Activated CD8-positive, alpha-beta T cell treated with anti-CD3 and anti-CD28 coated beads for 36 hours (primary cell): ENCODE data around the gene OR10K1. TPM values are rescaled to one million over a fixed set of nuclear protein-coding genes. Genes with fewer than 3 reads are reported as not detected.

ENCODE experiments used
- ATAC-seq: fragments of 200-7000 bp; cut with Tn5 transposase; one replicate; pipeline ENCODE4 v1.10.0; 2021; ENCODE audit warnings: mild to moderate bottlenecking, moderate library complexity
- CTCF ChIA-PET: fragments of 350-600 bp; sonication (Branson Sonifier 250); formaldehyde crosslinking; loops from one replicate; lab custom pipeline; 2021; ENCODE audit warnings: antibody characterized with exemption; lab: Charles Lee
- POLR2A ChIA-PET: fragments of 350-600 bp; sonication (Branson Sonifier 250); formaldehyde crosslinking; loops from one replicate; lab custom pipeline; 2021; ENCODE audit warnings: antibody characterized with exemption; lab: Charles Lee
- DNase-seq: peaks from one replicate; pipeline ENCODE4 v3.0.0-alpha.2; 2020
- H3K27ac Mint-ChIP-seq: one replicate; pipeline ENCODE4 v1.8.0; 2021; ENCODE audit warnings: mild to moderate bottlenecking, mixed read lengths
- H3K27me3 Mint-ChIP-seq: one replicate; pipeline ENCODE4 v1.8.0; 2021; ENCODE audit warnings: mixed read lengths
- H3K36me3 Mint-ChIP-seq: one replicate; pipeline ENCODE4 v1.8.0; 2021; ENCODE audit warnings: low read depth, mixed read lengths
- H3K4me1 Mint-ChIP-seq: one replicate; pipeline ENCODE4 v1.8.0; 2021; ENCODE audit warnings: low read depth, mixed read lengths
- H3K4me3 Mint-ChIP-seq: one replicate; pipeline ENCODE4 v1.8.0; 2021; ENCODE audit warnings: mild to moderate bottlenecking, moderate library complexity, mixed read lengths
- H3K9me3 Mint-ChIP-seq: one replicate; pipeline ENCODE4 v1.8.0; 2021; ENCODE audit warnings: mixed read lengths
- CTCF ChIP-seq: fragments of 200-600 bp; IDR thresholded peaks from one replicate; pipeline ENCODE4 v1.8.0; 2022; ENCODE audit warnings: antibody characterized with exemption, mild to moderate bottlenecking
- intact Hi-C: fragments of 100-400 bp; cut with micrococcal nuclease; formaldehyde crosslinking; loops from one replicate; pipeline ENCODE4 v1.10.0; 2022
- total RNA-seq, 2 experiments: library from RNA; stranded (reverse); gene quantifications; one replicate each; pipeline ENCODE4 v1.2.3, GENCODE V29; 2021

Gene OR10K1
- total RNA-seq, 2 experiments from 2014 or later: not detected

DNA sequence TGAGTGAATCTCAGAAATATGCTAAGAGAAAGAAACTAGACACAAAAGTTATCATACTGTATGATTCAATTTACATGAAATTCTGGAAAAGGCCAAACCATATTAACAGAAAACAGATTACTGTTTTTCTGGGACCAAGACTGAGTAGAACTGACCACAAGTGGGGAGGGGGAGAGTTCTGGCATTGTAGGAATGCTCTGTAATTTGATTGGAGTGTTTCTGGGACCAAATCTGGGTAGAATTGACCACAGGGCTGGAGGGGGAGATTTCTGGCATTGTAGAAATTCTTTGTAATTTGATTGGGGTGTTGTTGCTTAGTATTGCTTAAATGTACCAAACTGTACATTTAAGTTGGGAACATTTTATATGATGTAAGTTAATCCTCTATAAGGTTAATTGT lies 3.4 kb upstream of the OR10K1 start:
- DNase-seq: no peak
- Mint-ChIP-seq H3K27ac (no peak overlapping the region), H3K27me3 (peaks cover 7% of the 10 kb centered on the region), H3K4me1 (no peaks in the 10 kb centered on the region), H3K4me3 (no peak overlapping the region), H3K9me3 (no peaks in the 10 kb centered on the region), H3K36me3 (no peaks in the 10 kb centered on the region)
- ChIA-PET POLR2A (no interaction called here), CTCF (no interaction called here)
- no peak for TF ChIP-seq CTCF
- no peak for ATAC-seq
- intact Hi-C loops: no loop called here

DNA sequence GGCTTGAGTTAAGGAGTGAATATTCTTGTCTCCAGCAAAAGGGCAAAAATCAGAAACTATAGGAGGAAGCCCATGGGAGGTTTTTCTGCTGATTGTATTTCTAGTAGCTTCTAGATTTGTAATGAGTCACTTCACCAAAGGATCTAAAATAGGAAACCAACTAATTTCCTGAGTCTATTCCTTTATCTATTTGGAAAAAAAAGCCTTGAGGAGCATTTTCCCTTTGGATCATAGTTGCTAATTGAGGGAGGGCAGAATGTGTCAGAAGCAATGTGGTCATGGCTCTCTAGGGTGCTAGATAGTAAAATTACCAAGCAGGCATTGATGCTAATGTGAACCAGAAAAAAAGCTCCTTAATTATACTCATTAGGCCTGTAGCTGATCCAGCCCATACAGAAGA lies 10.3 kb downstream of the OR10K1 start, which contains the start of gene OR10R2:
OR10R2 (plus strand) TSS at position 301 of the 400 bp plus-strand sequence. CDS start 106 bp downstream, outside the sequence.
- POLR2A ChIA-PET: interaction anchor here (0.6 kb wide), 1 partner anchor 841 kb away, joined by 3 read pairs; no protein-coding TSS in a partner anchor
- no peak within 1 kb of the TSS for H3K4me3 Mint-ChIP-seq
- no peak for TF ChIP-seq CTCF
- intact Hi-C loops: no loop called here
- no peak within 1 kb of the TSS for H3K27ac Mint-ChIP-seq
- DNase-seq (no peak), ATAC-seq (no peak)
- no peaks in the 10 kb centered on the region for H3K9me3 Mint-ChIP-seq
- CTCF ChIA-PET: no interaction called here
- peaks cover 4% of the 10 kb centered on the region for H3K27me3 Mint-ChIP-seq
- no peaks in the 10 kb centered on the region for H3K4me1 Mint-ChIP-seq
- no peaks in the 10 kb centered on the region for H3K36me3 Mint-ChIP-seq

GRCh38 chr1:158485455-158485854 lies 23.8 kb downstream of the OR10K1 start:
- intact Hi-C loops: no loop called here
- H3K36me3 Mint-ChIP-seq: no peaks in the 10 kb centered on the region
- ChIA-PET CTCF (no interaction called here), POLR2A (no interaction called here)
- no peaks in the 10 kb centered on the region for H3K9me3 Mint-ChIP-seq
- no peak overlapping the region for H3K4me3 Mint-ChIP-seq
- no peak for DNase-seq
- H3K27me3 Mint-ChIP-seq: peaks cover 9% of the 10 kb centered on the region
- H3K27ac Mint-ChIP-seq: no peak overlapping the region
- TF ChIP-seq CTCF: no peak
- no peak for ATAC-seq
- no peaks in the 10 kb centered on the region for H3K4me1 Mint-ChIP-seq

DNA sequence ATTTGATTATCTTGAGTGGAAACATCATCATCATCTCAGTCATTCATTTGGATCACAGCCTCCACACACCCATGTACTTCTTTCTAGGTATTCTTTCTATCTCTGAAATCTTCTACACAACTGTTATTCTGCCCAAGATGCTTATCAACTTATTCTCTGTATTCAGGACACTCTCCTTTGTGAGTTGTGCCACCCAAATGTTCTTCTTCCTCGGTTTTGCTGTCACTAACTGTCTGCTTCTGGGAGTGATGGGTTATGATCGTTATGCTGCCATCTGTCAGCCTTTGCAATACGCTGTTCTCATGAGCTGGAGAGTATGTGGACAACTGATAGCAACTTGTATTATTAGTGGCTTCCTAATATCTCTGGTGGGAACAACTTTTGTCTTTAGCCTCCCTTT lies 29.7 kb downstream of the OR10K1 start:
- no peak for TF ChIP-seq CTCF
- H3K27me3 Mint-ChIP-seq: peaks cover 8% of the 10 kb centered on the region
- no peak for DNase-seq
- H3K9me3 Mint-ChIP-seq: no peaks in the 10 kb centered on the region
- ChIA-PET CTCF (no interaction called here), POLR2A (no interaction called here)
- ATAC-seq: no peak
- no peak overlapping the region for H3K4me3 Mint-ChIP-seq
- H3K27ac Mint-ChIP-seq: no peak overlapping the region
- intact Hi-C loops: no loop called here
- H3K36me3 Mint-ChIP-seq: no peaks in the 10 kb centered on the region
- no peaks in the 10 kb centered on the region for H3K4me1 Mint-ChIP-seq

- ChIA-PET POLR2A (interaction anchor here (0.7 kb wide), 1 partner anchor 12 kb away, joined by 3 read pairs; no protein-coding TSS in a partner anchor), CTCF (interaction anchor here (0.6 kb wide), 1 partner anchor 131 kb away, joined by 3 read pairs; no protein-coding TSS in a partner anchor)
- Mint-ChIP-seq H3K4me3 (no peak overlapping the region), H3K27ac (no peak overlapping the region), H3K9me3 (no peaks in the 10 kb centered on the region), H3K27me3 (peaks cover 5% of the 10 kb centered on the region), H3K36me3 (no peaks in the 10 kb centered on the region), H3K4me1 (no peaks in the 10 kb centered on the region)
- no peak for ATAC-seq
- intact Hi-C loops: no loop called here
- no peak for DNase-seq
- no peak for TF ChIP-seq CTCF
Observed at GRCh38 chr1:158493054-158493453, 31.4 kb downstream of the OR10K1 start.
